Esophagus squamous epithelium (tissue), 4 donors: Measurements from ENCODE around the gene KRT78.

Experiments
- POLR2A ChIP-seq, 4 donors: fragments of 450-650 bp; IDR thresholded peaks; one replicate each; pipeline ENCODE4 v1.6.1; 2017; ENCODE audit warnings: antibody characterized with exemption in 4 of 4, mild to moderate bottlenecking in 4 of 4, moderate library complexity in 3 of 4
- TF ChIP-seq, protein P1 (sequence below), 6 experiments: fragments of 450-650 bp in 4 of 6; fragments of 200-600 bp in 2 of 6; sonication (generic) in 2 of 6; IDR thresholded peaks; one replicate each; pipeline ENCODE4 v1.5.1; 2016 to 2019; ENCODE audit warnings: antibody characterized with exemption in 6 of 6, mild to moderate bottlenecking in 4 of 6, moderate library complexity in 4 of 6

DNA sequence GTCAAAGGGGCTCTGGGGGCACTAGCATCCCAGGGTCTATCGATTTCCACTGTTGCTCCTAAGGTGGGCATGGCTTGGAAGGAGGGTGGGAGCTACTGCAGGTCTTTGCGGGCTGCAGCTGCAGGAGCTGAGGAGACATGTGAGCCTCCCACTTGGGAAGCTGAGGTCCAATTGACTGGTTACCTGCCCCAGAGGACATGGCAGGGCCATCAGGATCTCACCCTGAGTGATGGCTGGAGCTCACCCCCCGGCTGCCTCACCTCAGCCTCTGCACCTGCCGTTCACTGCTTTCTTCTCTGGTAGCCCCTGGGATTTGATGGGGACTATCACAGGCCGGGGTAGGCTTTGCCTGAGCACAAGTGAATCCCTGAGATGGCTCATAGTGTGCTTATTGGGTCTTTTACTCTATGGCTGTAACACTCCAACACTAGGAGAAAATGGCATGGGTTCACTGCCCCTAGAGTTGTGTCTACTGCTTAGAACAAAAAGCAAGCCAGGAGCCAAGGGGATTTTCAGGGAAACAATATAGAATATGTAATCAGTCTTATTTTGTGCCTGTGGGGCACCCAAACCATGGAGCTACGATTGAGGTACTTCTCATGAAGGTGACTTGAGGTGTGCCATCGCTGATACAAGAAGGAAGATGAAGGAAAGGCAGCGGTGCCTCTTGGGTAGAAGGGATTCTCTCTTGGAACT is 31.6 kb downstream of the KRT78 start:
- TF ChIP-seq, protein P1, sequence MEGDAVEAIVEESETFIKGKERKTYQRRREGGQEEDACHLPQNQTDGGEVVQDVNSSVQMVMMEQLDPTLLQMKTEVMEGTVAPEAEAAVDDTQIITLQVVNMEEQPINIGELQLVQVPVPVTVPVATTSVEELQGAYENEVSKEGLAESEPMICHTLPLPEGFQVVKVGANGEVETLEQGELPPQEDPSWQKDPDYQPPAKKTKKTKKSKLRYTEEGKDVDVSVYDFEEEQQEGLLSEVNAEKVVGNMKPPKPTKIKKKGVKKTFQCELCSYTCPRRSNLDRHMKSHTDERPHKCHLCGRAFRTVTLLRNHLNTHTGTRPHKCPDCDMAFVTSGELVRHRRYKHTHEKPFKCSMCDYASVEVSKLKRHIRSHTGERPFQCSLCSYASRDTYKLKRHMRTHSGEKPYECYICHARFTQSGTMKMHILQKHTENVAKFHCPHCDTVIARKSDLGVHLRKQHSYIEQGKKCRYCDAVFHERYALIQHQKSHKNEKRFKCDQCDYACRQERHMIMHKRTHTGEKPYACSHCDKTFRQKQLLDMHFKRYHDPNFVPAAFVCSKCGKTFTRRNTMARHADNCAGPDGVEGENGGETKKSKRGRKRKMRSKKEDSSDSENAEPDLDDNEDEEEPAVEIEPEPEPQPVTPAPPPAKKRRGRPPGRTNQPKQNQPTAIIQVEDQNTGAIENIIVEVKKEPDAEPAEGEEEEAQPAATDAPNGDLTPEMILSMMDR (IDR thresholded peaks at IDR 0.05): no peak
- no peak for TF ChIP-seq POLR2A (IDR thresholded peaks at IDR 0.05)
